ENCODE data around the gene IGHMBP2.

DNA sequence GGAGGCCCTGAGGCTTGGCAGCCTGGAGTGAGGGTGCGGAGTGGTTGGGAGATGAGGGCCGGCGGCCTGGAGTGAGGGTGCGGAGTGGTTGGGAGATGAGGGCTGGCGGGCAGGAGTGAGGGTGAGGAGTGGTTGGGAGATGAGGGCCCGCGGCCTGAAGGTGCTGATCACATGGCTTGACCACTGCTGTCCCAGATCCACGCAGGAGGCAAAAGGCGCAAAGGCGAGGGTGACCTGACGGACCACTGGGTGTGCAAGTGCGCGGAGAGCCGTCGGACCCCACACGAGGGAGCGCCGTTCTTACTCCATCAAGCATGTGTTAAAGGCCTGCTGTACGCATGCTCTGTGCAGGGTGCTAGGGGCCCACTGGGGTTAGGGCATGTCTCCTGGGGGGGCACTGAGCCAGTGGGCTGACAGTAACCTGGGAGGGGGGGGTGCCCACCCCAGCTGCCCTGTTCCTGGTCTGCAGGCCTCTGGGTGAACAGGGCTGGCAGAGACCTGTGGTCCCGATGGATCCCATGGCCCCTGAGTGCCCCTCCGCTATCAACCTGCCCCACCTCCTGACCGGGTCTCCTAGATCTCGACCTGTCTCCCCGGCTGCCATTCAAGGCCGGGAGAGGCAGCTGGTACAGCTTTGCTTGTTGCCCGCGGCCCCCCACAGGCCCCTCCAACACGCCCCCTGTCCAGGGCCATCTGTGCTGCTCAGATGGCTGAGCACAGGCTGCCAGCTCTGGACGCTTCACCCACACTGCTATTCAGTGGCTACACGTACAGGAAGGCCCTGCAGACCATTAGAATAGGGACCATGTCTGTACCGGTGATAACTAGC lies 56.0 kb downstream of the IGHMBP2 start:
- TF ChIP-seq ZNF548 (tag by site-specific recombination; IDR thresholded peaks at IDR 0.05) (no peak), ZNF654 (tag by site-specific recombination; IDR thresholded peaks at IDR 0.05; ENCODE audit: low read depth) (no peak), ZNF239 (tag by site-specific recombination; IDR thresholded peaks at IDR 0.05) (no peak), ZNF274 (IDR thresholded peaks at IDR 0.05; ENCODE audit: low read length) (no peak), ZNF274 (tag by site-specific recombination; IDR thresholded peaks at IDR 0.05; ENCODE audit: borderline replicate concordance) (no peak), ZNF747 (tag by site-specific recombination; IDR thresholded peaks at IDR 0.05) (no peak)
- TF ChIP-seq, protein P1, sequence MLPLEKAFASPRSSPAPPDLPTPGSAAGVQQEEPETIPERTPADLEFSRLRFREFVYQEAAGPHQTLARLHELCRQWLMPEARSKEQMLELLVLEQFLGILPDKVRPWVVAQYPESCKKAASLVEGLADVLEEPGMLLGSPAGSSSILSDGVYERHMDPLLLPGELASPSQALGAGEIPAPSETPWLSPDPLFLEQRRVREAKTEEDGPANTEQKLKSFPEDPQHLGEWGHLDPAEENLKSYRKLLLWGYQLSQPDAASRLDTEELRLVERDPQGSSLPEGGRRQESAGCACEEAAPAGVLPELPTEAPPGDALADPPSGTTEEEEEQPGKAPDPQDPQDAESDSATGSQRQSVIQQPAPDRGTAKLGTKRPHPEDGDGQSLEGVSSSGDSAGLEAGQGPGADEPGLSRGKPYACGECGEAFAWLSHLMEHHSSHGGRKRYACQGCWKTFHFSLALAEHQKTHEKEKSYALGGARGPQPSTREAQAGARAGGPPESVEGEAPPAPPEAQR (tag by site-specific recombination; IDR thresholded peaks at IDR 0.05): no peak
- TF ChIP-seq, protein P2, sequence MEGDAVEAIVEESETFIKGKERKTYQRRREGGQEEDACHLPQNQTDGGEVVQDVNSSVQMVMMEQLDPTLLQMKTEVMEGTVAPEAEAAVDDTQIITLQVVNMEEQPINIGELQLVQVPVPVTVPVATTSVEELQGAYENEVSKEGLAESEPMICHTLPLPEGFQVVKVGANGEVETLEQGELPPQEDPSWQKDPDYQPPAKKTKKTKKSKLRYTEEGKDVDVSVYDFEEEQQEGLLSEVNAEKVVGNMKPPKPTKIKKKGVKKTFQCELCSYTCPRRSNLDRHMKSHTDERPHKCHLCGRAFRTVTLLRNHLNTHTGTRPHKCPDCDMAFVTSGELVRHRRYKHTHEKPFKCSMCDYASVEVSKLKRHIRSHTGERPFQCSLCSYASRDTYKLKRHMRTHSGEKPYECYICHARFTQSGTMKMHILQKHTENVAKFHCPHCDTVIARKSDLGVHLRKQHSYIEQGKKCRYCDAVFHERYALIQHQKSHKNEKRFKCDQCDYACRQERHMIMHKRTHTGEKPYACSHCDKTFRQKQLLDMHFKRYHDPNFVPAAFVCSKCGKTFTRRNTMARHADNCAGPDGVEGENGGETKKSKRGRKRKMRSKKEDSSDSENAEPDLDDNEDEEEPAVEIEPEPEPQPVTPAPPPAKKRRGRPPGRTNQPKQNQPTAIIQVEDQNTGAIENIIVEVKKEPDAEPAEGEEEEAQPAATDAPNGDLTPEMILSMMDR (tag by site-specific recombination; IDR thresholded peaks at IDR 0.05): no peak
- TF ChIP-seq, protein P3, sequence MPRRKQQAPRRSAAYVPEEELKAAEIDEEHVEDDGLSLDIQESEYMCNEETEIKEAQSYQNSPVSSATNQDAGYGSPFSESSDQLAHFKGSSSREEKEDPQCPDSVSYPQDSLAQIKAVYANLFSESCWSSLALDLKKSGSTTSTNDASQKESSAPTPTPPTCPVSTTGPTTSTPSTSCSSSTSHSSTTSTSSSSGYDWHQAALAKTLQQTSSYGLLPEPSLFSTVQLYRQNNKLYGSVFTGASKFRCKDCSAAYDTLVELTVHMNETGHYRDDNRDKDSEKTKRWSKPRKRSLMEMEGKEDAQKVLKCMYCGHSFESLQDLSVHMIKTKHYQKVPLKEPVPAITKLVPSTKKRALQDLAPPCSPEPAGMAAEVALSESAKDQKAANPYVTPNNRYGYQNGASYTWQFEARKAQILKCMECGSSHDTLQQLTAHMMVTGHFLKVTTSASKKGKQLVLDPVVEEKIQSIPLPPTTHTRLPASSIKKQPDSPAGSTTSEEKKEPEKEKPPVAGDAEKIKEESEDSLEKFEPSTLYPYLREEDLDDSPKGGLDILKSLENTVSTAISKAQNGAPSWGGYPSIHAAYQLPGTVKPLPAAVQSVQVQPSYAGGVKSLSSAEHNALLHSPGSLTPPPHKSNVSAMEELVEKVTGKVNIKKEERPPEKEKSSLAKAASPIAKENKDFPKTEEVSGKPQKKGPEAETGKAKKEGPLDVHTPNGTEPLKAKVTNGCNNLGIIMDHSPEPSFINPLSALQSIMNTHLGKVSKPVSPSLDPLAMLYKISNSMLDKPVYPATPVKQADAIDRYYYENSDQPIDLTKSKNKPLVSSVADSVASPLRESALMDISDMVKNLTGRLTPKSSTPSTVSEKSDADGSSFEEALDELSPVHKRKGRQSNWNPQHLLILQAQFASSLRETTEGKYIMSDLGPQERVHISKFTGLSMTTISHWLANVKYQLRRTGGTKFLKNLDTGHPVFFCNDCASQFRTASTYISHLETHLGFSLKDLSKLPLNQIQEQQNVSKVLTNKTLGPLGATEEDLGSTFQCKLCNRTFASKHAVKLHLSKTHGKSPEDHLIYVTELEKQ (tag by site-specific recombination; IDR thresholded peaks at IDR 0.05; ENCODE audit: borderline replicate concordance): no peak
- TF ChIP-seq, protein P4, sequence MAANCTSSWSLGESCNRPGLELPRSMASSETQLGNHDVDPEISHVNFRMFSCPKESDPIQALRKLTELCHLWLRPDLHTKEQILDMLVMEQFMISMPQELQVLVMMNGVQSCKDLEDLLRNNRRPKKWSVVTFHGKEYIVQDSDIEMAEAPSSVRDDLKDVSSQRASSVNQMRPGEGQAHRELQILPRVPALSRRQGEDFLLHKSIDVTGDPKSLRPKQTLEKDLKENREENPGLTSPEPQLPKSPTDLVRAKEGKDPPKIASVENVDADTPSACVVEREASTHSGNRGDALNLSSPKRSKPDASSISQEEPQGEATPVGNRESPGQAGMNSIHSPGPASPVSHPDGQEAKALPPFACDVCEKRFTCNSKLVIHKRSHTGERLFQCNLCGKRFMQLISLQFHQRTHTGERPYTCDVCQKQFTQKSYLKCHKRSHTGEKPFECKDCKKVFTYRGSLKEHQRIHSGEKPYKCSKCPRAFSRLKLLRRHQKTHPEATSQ (tag by site-specific recombination; IDR thresholded peaks at IDR 0.05): no peak
